GM12891 (cell line): ENCODE measurements around the gene SALL2. TPM values are rescaled to one million over a fixed set of nuclear protein-coding genes. Genes with fewer than 3 reads are reported as not detected.
"Not testable (repeated sequence)": the region's sequence is repeated elsewhere in the genome, so short reads cannot be mapped to it uniquely, and the experiment has no call there.

Experiments
- DNase-seq: peaks from one replicate; pipeline ENCODE4 v3.0.0; 2011; ENCODE audit warnings: low spot score; ENCODE audit not compliant: insufficient read length
- FAIRE-seq: peaks from 2 replicates; lab custom pipeline; 2011; peaks lifted over from hg19 to GRCh38; lab: Jason Lieb, UNC
- PAX5 ChIP-seq: IDR thresholded peaks from 2 replicates; pipeline ENCODE4 v1.6.1; 2011; ENCODE audit warnings: low read length, moderate library complexity, mild to moderate bottlenecking; ENCODE audit not compliant: insufficient read depth, severe bottlenecking
- POLR2A ChIP-seq: IDR thresholded peaks from 2 replicates; pipeline ENCODE4 v1.6.1; 2011; ENCODE audit warnings: low read depth, low read length, control low read depth
- POLR2AphosphoS5 ChIP-seq: IDR thresholded peaks from 2 replicates; pipeline ENCODE4 v1.6.1; 2011; ENCODE audit warnings: low read depth, low read length, control low read depth
- POU2F2 ChIP-seq: IDR thresholded peaks from 2 replicates; pipeline ENCODE4 v1.6.1; 2011; ENCODE audit warnings: low read depth, mild to moderate bottlenecking, control low read depth, low read length, moderate library complexity
- SPI1 ChIP-seq: IDR thresholded peaks from 2 replicates; pipeline ENCODE4 v1.6.1; 2011; ENCODE audit warnings: low read depth, low read length, control low read depth
- TAF1 ChIP-seq: IDR thresholded peaks from 2 replicates; pipeline ENCODE4 v1.6.1; 2011; ENCODE audit warnings: low read depth, low read length, control low read depth
- polyA plus RNA-seq: library from polyadenylated mRNA; unstranded; fragments of >200 nt; gene quantifications from one replicate; pipeline ENCODE4 v1.2.1, GENCODE V29; 2012; ENCODE audit warnings: low read depth, missing spikeins, inconsistent platforms; ENCODE audit not compliant: missing spikeins

Gene SALL2
- polyA plus RNA-seq: 4.5 TPM

DNA sequence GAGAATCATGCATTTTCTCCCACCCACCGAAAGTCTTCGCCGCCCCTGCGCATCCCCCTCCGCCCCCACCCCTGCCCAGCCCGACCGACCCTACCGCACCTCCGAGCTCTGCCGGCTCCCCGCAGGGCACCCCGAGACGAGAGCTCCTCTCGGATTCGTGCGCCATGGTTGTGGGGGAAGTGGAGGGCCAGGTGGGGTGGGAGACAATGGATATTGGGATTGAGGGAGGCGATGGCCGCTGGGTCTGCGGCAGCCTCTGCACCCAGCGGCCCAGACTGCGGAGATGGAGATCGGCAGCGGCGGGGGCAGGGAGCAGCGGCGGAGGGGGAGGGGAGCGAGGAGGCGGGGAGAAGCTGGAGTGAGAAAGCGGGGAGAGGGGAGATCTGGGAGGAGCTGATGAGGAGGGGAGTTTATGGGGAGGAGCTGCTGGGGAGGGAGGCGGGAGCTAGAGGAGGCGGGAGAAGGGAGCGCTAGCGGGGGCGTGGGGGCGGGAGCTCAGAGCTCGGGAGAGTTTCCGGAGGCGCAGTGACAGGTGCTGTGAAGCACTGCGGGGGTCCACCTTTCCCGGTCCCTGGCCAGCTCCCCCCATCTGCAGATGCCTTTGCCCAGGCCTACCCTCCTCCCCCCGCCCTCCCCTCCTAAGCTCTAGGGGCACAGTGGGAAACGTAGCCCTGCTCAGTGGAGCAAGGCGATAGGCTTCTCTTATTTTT is at the start of gene SALL2:
Gene SALL2 (minus strand): TSS at position 385 of the 710 bp plus-strand sequence. CDS start 219 bp downstream, at position 166.
- FAIRE-seq (peak; percentile 45), DNase-seq (peak; percentile 53)
- no peak for TF ChIP-seq PAX5
- TF ChIP-seq POU2F2: no peak

DNA sequence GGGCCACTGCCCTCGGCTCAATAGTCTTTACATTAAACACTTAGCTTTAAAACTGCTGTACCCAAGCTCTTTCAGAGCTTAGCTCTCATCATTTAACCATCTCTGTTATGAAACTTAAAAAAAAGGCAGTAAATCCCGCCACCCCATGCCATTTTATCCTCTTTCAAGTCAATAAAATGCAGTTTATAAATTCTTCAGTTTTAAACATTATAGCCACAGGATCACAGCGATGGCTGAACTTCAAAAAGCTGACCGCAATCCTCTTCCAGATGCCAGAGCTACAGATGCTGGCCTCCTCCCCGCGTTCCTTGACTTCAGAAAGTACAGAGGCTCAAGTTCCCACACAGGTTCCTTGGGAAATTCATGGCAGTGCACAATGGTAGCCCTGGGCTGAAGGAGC is 49.5 kb upstream of the SALL2 start:
- TF ChIP-seq PAX5 (no peak), SPI1 (no peak), POU2F2 (no peak), POLR2A (no peak), POLR2AphosphoS5 (no peak), TAF1 (no peak)
- FAIRE-seq: no peak

DNA sequence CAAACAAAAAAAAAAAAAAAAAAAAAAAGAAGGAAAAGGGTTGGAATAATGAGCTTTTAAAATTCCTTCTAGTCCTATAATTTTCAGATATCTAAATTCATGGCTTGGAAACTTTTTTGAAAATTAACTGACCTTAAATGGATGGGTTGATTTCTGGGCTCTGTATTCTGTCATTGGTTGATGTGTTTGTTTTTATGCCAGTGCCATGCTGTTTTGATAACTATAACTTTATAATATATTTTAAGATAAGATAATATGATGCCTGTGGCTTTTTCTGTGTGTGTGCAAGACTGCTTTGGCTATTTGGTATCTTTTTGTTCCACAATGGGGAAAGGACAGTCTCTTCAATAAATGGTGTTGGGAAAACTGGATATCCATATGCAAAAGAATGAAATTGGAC is 46.5 kb upstream of the SALL2 start:
- DNase-seq (no peak), FAIRE-seq (no peak)
- TF ChIP-seq POLR2AphosphoS5 (no peak), TAF1 (no peak), SPI1 (no peak), POLR2A (no peak), PAX5 (no peak), POU2F2 (no peak)

More for the DNA sequence above, 49.5 kb upstream of the SALL2 start:
- DNase-seq: no peak

DNA sequence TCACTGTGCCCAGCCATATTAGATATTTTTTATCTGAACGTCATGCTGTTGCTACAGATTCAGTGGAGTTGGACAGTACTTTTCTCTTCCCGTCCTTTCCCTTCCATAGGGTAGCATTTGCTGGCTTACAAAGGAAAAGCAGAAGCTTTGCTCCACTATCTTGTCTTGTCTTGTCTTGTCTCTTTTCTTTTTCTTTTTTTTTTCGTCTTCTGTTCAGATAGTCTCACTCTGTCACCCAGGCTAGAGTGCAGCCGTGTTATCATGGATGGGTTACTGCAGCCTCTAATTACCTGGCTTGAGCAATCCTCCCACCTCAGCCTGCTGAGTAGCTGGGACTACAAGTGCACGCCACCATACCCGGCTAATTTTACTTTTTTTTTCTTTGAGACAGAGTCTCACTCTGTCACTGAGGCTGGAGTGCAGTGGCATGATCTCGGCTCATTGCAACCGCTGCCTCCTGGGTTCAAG is 32.6 kb upstream of the SALL2 start:
- DNase-seq: no peak
- TF ChIP-seq POU2F2 (no peak), POLR2AphosphoS5 (no peak), TAF1 (no peak), PAX5 (no peak), SPI1 (no peak), POLR2A (no peak)
- FAIRE-seq: no peak

DNA sequence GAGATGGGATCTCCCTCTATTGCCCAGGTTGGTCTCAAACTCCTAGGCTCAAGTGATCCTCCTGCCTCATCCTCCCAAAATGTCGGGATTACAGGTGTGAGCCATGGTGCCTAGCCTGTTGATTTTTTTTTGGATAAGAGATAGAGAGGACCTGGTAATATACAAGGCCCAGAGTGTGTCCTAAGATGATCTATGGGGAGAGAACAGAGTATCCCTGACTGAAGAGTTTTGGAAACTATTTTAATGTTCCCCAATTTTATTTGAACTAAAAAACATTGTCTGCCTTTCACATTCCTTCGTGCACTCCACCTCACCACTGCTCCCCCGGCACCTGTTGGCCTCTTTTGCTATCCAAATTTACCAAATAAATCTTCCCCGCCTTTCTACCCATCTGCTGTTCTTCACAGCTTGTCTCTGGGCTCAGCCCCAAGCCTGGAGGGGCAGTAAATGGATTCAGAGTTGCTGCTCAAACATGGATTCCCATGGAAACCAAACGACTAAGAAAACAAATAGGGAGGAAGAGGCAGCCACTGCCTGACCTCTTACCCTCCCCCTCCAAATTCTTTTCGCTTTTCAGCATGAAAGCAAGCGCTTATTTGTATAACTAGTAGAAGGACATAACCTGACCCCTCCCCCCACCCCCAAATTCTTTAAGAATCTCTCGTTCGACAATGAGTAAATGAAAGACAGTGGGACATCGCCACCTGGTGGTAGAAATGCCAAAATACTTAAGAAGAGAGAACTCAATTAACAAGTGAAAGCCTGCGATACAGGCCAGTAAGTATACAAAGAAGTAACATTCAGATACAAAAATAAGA is 31.1 kb upstream of the SALL2 start:
- TF ChIP-seq POLR2A (no peak), PAX5 (no peak), TAF1 (no peak), POU2F2 (no peak), SPI1 (no peak), POLR2AphosphoS5 (no peak)
- FAIRE-seq (no peak), DNase-seq (peak; percentile 31)

DNA sequence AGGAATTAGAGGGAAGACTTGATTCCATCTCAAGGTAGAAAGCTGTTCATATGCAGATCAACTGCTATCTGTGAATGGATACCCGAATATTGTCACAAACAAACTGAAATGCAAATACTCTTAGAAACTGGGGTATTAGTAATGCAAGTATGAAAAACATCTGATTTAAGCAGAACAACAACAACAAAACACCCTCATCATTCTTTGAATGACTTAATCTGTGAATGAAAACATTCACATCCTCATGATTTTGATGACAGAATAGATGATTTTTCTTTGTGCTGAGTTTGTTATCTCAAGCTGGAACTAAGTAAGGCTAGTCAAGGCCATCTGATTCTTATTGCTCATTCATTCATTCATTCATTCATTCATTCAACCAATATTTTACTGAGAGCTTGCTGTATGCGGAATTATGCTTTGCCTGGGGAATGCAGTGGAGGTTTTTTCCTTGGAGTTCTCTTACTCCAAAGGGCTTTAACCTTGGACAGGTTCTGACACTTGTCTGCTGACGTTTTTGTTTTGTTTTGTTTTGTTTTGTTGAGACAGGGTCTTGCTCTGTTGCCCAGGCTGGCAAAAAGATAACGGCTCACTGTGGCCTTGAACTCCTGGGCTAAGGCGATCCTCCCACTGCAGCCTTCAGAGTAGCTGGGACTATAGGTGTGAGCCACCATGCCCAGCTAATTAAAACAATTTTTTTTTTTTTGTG is 30.4 kb upstream of the SALL2 start:
- TF ChIP-seq POLR2AphosphoS5 (no peak), TAF1 (no peak), SPI1 (no peak), POU2F2 (no peak), POLR2A (no peak), PAX5 (no peak)
- FAIRE-seq (no peak), DNase-seq (no peak)

DNA sequence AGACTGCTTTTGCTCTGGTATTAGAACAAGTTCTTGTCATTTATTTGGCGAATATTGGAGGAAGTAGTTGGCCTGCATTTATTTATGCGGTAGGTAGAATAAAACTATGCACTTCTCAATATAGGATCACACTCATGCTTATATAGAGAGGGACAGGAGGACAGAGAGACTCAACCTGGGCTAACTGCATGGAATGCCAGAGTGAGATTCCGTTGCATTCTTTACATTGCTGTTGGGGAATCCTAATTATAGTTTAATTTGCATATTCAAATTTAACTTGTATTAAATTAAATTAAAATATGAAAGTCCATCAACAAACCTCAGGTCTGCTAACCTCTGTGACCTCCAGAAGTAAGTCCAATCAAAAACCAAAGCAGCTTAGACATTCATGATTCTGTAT is 27.1 kb upstream of the SALL2 start:
- TF ChIP-seq PAX5: no peak
- no peak for TF ChIP-seq POLR2A
- no peak for TF ChIP-seq TAF1
- TF ChIP-seq POU2F2: no peak
- no peak for TF ChIP-seq POLR2AphosphoS5
- no peak for TF ChIP-seq SPI1
- DNase-seq (no peak), FAIRE-seq (no peak)

DNA sequence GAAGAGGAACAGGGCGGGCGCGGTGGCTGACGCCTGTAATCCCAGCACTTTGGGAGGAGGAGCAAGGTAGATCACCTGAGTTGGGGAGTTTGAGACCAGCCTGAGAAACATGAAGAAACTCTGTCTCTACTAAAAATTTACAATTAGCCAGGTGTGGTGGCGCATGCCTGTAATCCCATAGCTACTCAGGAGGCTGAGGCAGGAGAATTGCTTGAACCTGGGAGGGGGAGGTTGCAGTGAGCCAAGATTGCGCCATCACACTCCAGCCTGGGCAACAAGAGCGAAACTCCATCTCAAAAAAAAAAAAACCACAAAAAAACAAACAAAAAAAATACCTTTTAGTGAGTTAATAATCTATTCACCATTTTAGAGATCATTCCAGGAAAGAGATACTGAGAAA is 18.4 kb upstream of the SALL2 start:
- not testable (repeated sequence) for DNase-seq, FAIRE-seq

DNA sequence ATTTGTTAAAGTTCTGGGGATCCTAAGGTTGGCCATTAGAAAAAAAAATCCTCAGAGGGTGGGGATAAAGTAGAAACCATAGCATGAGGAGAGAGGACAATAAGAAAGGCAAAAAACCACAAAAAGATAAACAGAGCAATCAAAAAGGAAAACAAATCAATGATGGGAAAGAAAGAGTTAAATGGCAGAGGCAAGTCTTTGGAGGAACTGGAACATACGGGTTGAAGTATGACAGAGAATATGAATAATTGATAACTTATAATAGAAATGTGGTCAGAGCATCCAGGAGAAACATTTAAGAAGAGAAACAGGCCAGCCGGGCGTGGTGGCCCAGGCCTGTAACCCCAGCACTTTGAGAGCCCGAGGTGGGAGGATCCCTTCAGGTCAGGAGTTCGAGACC is 17.8 kb upstream of the SALL2 start:
- TF ChIP-seq POLR2A: no peak
- FAIRE-seq (no peak), DNase-seq (no peak)
